ENCODE data around the gene DPP6.

DNA sequence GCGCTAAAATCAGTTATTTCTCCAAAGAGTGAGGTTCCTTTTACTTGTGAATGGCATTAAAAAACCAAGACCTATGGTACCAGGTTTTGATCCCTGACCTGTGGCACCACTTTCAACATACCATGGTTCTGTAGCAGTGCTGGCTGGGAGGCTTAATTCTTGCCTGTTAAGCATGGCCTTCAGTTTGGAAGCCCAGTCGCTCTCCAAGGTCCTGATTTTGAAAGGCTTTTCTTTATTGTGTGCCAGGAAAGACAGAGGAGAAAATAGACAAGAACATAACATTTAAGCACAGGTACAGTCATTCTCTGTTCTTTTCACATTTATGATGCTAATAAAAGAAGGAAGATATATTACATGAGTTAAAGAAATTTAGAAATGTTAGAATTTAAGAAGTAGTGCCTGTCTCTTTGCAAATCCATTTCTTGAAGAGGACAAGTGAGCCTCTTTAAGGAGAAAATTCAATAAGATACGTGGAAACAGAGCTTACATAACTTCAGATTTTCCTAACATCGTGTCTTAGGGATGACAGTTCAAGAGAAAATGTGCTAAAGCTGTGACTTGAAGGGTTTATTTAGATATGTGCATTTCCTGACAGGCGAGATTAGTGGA, 357.6 kb downstream of the DPP6 start:
- TF ChIP-seq, protein P1, sequence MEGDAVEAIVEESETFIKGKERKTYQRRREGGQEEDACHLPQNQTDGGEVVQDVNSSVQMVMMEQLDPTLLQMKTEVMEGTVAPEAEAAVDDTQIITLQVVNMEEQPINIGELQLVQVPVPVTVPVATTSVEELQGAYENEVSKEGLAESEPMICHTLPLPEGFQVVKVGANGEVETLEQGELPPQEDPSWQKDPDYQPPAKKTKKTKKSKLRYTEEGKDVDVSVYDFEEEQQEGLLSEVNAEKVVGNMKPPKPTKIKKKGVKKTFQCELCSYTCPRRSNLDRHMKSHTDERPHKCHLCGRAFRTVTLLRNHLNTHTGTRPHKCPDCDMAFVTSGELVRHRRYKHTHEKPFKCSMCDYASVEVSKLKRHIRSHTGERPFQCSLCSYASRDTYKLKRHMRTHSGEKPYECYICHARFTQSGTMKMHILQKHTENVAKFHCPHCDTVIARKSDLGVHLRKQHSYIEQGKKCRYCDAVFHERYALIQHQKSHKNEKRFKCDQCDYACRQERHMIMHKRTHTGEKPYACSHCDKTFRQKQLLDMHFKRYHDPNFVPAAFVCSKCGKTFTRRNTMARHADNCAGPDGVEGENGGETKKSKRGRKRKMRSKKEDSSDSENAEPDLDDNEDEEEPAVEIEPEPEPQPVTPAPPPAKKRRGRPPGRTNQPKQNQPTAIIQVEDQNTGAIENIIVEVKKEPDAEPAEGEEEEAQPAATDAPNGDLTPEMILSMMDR (conservative IDR thresholded peaks at IDR 0.05; ENCODE audit: low read depth, low read length): no peak
- TF ChIP-seq EZH2 (IDR thresholded peaks at IDR 0.05; ENCODE audit: borderline replicate concordance, low read depth, low read length, poor library complexity, severe bottlenecking): no peak

Measured in A673 (cell line).